K562 (cell line): Measurements from ENCODE around the gene CCDC13. TPM values are rescaled to one million over a fixed set of nuclear protein-coding genes. Genes with fewer than 3 reads are reported as not detected.

ENCODE experiments used
- ATF7 ChIP-seq: fragments of 450-650 bp; IDR thresholded peaks from 2 replicates; pipeline ENCODE4 v1.7.1; 2014; ENCODE audit warnings: mild to moderate bottlenecking, moderate library complexity
- EP400 ChIP-seq: fragments of 450-650 bp; IDR thresholded peaks from 2 replicates; pipeline ENCODE4 v1.6.1; 2017; ENCODE audit warnings: antibody characterized with exemption, mild to moderate bottlenecking, moderate library complexity
- FOXM1 ChIP-seq, 2 experiments: fragments of 450-650 bp in 1 of 2; sonication (generic) in 1 of 2; formaldehyde crosslinking in 1 of 2; IDR thresholded peaks; 2 replicates each; pipeline versions ENCODE4 v1.6.1 to v1.9.0; 2017 to 2022; ENCODE audit warnings: low read depth in 2 of 2, mild to moderate bottlenecking in 2 of 2, missing genetic modification reagents in 1 of 2, moderate library complexity in 1 of 2
- GMEB1 ChIP-seq: fragments of 250-450 bp; sonication (Bioruptor Pico); IDR thresholded peaks from 2 replicates; pipeline ENCODE4 v1.4.0; 2020; ENCODE audit warnings: mild to moderate bottlenecking
- GTF2E2 ChIP-seq: fragments of 200-800 bp; sonication (Bioruptor generic); IDR thresholded peaks from 2 replicates; pipeline ENCODE4 v1.6.1; 2016; ENCODE audit warnings: missing genetic modification characterization, missing compliant biosample characterization
- KDM5B ChIP-seq: fragments of 200-600 bp; sonication (generic); IDR thresholded peaks from 2 replicates; pipeline ENCODE4 v1.6.1; 2012; ENCODE audit warnings: low read depth, mild to moderate bottlenecking, moderate library complexity, low read length, control low read depth, inconsistent platforms; ENCODE audit not compliant: insufficient replicate concordance
- MEIS2 ChIP-seq: fragments of 450-650 bp; IDR thresholded peaks from 2 replicates; pipeline ENCODE4 v1.6.1; 2014; ENCODE audit warnings: mild to moderate bottlenecking; ENCODE audit not compliant: partially characterized antibody
- MTA3 ChIP-seq: fragments of 450-650 bp; formaldehyde crosslinking; IDR thresholded peaks from 2 replicates; pipeline ENCODE4 v1.6.1; 2017; ENCODE audit warnings: mild to moderate bottlenecking, borderline replicate concordance
- POLR2AphosphoS2 ChIP-seq: IDR thresholded peaks from 2 replicates; pipeline ENCODE4 v1.6.1; 2012; ENCODE audit warnings: low read length, improper control_type of control experiment
- STAT5A ChIP-seq: IDR thresholded peaks from 2 replicates; pipeline ENCODE4 v1.6.1; 2012; ENCODE audit warnings: low read length, inconsistent platforms, borderline replicate concordance
- TSC22D4 ChIP-seq: fragments of 450-650 bp; IDR thresholded peaks from 2 replicates; pipeline ENCODE4 v1.6.1; 2016; ENCODE audit warnings: missing genetic modification characterization, missing biosample characterization, control low read depth
- ZFP91 ChIP-seq: sonication (generic); formaldehyde crosslinking; IDR thresholded peaks from 2 replicates; pipeline ENCODE4 v1.8.0; 2022; ENCODE audit warnings: mild to moderate bottlenecking, missing genetic modification reagents
- ZFPM2 ChIP-seq: fragments of 250-450 bp; sonication (Bioruptor Pico); IDR thresholded peaks from 2 replicates; pipeline ENCODE4 v1.5.1; 2022; ENCODE audit warnings: mild to moderate bottlenecking
- polyA plus RNA-seq, 8 experiments: library from polyadenylated mRNA; depleted of rRNA in 4 of 8; stranded (reverse) in 5 of 8; unstranded in 3 of 8; fragments of >200 nt; fragmentation: Nextera tagmentation in 2 of 8; fragmentation: Illumina TruSeq in 1 of 8; extraction: Ambion mirVana in 2 of 8; extraction: Trizol in 1 of 8; gene quantifications; 2 replicates each; pipeline versions ENCODE4 v1.2.1 to v1.2.3, GENCODE V29; 2011 to 2014; ENCODE audit warnings: inconsistent platforms in 1 of 8, missing spikeins in 1 of 8
- total RNA-seq, 7 experiments: library from RNA; depleted of rRNA in 6 of 7; stranded (reverse); fragments of >200 nt in 6 of 7; fragmentation: Illumina TruSeq in 2 of 7; extraction: Trizol in 2 of 7; gene quantifications; 2 replicates each; pipeline versions ENCODE4 v1.2.1 to v1.2.3, GENCODE V29; 2011 to 2021; ENCODE audit warnings: low replicate concordance in 1 of 7
- TF ChIP-seq, protein P1 (sequence below): fragments of 450-650 bp; IDR thresholded peaks from 2 replicates; pipeline ENCODE4 v1.6.1; 2014; ENCODE audit warnings: low read depth, mild to moderate bottlenecking, moderate library complexity, borderline replicate concordance
- TF ChIP-seq, protein P2 (sequence below): sonication (generic); formaldehyde crosslinking; IDR thresholded peaks from 2 replicates; pipeline ENCODE4 v1.8.0; 2023; ENCODE audit warnings: mild to moderate bottlenecking, missing genetic modification reagents

CCDC13 gene
- total and polyA plus RNA-seq, 9 of the 15 experiments (the other 6 are each of a cell fraction or from before 2014, with no cell fraction given) = 0.20 to 0.70 (median 0.48) TPM; not detected in 2

DNA sequence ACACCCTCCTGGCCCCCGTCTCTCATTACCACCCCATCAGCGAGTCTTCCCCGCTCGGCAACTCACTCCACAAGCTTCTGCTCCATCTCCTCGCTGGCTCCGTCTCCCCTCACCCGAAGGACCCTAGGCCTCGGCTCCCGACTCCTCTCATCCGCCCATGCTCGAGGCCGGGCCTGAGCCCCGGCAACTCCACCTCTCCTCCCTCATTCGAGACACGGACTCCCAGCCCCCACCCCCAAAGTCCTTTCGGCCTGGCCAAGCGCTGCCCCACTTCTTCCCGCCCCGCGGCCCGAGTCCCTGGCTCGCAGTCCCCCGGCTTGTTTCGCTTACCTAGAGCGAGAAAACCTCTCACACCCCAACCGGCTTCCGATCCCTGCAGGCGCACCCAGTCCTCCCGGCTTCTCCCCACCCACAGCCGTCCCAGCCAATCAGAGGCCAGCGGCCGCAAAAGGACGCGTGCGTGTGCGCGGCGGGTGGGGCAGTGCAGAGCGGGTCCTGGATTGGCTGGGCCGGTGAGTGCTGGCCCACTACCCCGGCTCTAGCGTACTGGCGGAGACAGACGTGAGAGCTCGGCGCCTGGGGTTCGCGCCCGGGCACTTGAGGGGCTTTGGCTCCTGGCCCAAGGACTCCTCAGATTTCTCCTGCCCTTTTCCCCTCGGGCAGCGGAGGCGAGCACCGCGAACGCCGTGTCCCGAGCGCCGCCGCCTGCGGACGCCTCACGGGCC lies 31.2 kb upstream of the CCDC13 start, which contains the start of gene HIGD1A (continued):
- TF ChIP-seq STAT5A (no peak), KDM5B (peak; percentile 77), POLR2AphosphoS2 (no peak), MEIS2 (peak; percentile 39), GTF2E2 (tag) (0 out of 2 replicates have a peak, but pooled peaks have one; percentile 18), ATF7 (peak; percentile 68), TSC22D4 (tag) (no peak), ZFP91 (CRISPR knock-in tag) (no peak), GMEB1 (peak; percentile 92), EP400 (peak; percentile 62; the same call in 1 of the 2 replicates), ZFPM2 (CRISPR knock-in tag) (0 out of 2 replicates have a peak, but pooled peaks have one; percentile 45), MTA3 (peak; percentile 83), FOXM1 (IDR thresholded peaks at IDR 0.05; ENCODE audit: low read depth) (no peak), FOXM1 (CRISPR knock-in tag; IDR thresholded peaks at IDR 0.05; ENCODE audit: low read depth) (peak; percentile 82)
- TF ChIP-seq, protein P1, sequence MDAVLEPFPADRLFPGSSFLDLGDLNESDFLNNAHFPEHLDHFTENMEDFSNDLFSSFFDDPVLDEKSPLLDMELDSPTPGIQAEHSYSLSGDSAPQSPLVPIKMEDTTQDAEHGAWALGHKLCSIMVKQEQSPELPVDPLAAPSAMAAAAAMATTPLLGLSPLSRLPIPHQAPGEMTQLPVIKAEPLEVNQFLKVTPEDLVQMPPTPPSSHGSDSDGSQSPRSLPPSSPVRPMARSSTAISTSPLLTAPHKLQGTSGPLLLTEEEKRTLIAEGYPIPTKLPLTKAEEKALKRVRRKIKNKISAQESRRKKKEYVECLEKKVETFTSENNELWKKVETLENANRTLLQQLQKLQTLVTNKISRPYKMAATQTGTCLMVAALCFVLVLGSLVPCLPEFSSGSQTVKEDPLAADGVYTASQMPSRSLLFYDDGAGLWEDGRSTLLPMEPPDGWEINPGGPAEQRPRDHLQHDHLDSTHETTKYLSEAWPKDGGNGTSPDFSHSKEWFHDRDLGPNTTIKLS = peak; percentile 20; the same call in 1 of the 2 replicates
- TF ChIP-seq, protein P2, sequence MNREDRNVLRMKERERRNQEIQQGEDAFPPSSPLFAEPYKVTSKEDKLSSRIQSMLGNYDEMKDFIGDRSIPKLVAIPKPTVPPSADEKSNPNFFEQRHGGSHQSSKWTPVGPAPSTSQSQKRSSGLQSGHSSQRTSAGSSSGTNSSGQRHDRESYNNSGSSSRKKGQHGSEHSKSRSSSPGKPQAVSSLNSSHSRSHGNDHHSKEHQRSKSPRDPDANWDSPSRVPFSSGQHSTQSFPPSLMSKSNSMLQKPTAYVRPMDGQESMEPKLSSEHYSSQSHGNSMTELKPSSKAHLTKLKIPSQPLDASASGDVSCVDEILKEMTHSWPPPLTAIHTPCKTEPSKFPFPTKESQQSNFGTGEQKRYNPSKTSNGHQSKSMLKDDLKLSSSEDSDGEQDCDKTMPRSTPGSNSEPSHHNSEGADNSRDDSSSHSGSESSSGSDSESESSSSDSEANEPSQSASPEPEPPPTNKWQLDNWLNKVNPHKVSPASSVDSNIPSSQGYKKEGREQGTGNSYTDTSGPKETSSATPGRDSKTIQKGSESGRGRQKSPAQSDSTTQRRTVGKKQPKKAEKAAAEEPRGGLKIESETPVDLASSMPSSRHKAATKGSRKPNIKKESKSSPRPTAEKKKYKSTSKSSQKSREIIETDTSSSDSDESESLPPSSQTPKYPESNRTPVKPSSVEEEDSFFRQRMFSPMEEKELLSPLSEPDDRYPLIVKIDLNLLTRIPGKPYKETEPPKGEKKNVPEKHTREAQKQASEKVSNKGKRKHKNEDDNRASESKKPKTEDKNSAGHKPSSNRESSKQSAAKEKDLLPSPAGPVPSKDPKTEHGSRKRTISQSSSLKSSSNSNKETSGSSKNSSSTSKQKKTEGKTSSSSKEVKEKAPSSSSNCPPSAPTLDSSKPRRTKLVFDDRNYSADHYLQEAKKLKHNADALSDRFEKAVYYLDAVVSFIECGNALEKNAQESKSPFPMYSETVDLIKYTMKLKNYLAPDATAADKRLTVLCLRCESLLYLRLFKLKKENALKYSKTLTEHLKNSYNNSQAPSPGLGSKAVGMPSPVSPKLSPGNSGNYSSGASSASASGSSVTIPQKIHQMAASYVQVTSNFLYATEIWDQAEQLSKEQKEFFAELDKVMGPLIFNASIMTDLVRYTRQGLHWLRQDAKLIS (CRISPR knock-in tag) = peak; percentile 85; the same call in 1 of the 2 replicates
